ENCODE data around the gene KCNQ4.

KCNQ4 gene

GRCh38 chr1:40861224-40862003 lies 77.8 kb downstream of the KCNQ4 start:
- DNase-seq (ENCODE audit: low read depth), result peak; percentile 44

GRCh38 chr1:40862008-40862863 lies 78.6 kb downstream of the KCNQ4 start, which contains the start of gene CITED4:
Gene CITED4 (minus strand): TSS chr1:40862363. CDS start chr1:40862127, 236 bp downstream.
- peak; percentile 77 for DNase-seq (ENCODE audit: low read depth)

- DNase-seq (ENCODE audit: low read depth), result peak; percentile 96
Measured at GRCh38 chr1:40868051-40868723, 84.6 kb downstream of the KCNQ4 start.

GRCh38 chr1:40870135-40870728 lies 86.6 kb downstream of the KCNQ4 start:
- DNase-seq (ENCODE audit: low read depth), result peak; percentile 40

GRCh38 chr1:40872276-40872675 lies 88.7 kb downstream of the KCNQ4 start:
- no peak for DNase-seq (ENCODE audit: low read depth)

- no peak for DNase-seq (ENCODE audit: low read depth)
Measured at GRCh38 chr1:40873863-40874472, 90.4 kb downstream of the KCNQ4 start.

GRCh38 chr1:40876436-40876761 lies 92.8 kb downstream of the KCNQ4 start:
- no peak for DNase-seq (ENCODE audit: low read depth)

- peak; percentile 12 for DNase-seq (ENCODE audit: low read depth)
Measured at GRCh38 chr1:40876891-40877290, 93.3 kb downstream of the KCNQ4 start.

GRCh38 chr1:40877698-40878097 lies 94.1 kb downstream of the KCNQ4 start:
- DNase-seq (ENCODE audit: low read depth), result peak; percentile 90

- no peak for DNase-seq (ENCODE audit: low read depth)
Measured at GRCh38 chr1:40878906-40879305, 95.3 kb downstream of the KCNQ4 start.

- no peak for DNase-seq (ENCODE audit: low read depth)
Measured at GRCh38 chr1:40879482-40880175, 96.0 kb downstream of the KCNQ4 start.

- no peak for DNase-seq (ENCODE audit: low read depth)
Measured at GRCh38 chr1:40880813-40881549, 97.4 kb downstream of the KCNQ4 start.

- DNase-seq (ENCODE audit: low read depth), result no peak
Measured at GRCh38 chr1:40884055-40884795, 100.6 kb downstream of the KCNQ4 start.

GRCh38 chr1:40886318-40887011 lies 102.9 kb downstream of the KCNQ4 start:
- DNase-seq (ENCODE audit: low read depth), result no peak

GRCh38 chr1:40887012-40887378 lies 103.4 kb downstream of the KCNQ4 start:
- DNase-seq (ENCODE audit: low read depth), result no peak

GRCh38 chr1:40887652-40888051 lies 104.1 kb downstream of the KCNQ4 start:
- no peak for DNase-seq (ENCODE audit: low read depth)

All from amniotic epithelial cell (primary cell).